Uterus (tissue), 4 donors: ENCODE data around the gene ING2. TPM values are rescaled to one million over a fixed set of nuclear protein-coding genes. Genes with fewer than 3 reads are reported as not detected.

Experiments used
- DNase-seq, 2 donors: peaks; one replicate each; pipeline ENCODE4 v3.0.0-alpha.2; 2019 to 2020
- H3K27ac ChIP-seq, 2 donors: fragments of 200-600 bp; sonication (generic); 1 replicate in 1 of 2; 2 replicates in 1 of 2; pipeline ENCODE4 v1.5.1; 2016 to 2018
- H3K27me3 ChIP-seq, 2 donors: fragments of 200-600 bp; sonication (generic); one replicate each; pipeline ENCODE4 v1.5.1; 2018 to 2019; ENCODE audit warnings: control low read depth in 1 of 2
- H3K36me3 ChIP-seq, 2 donors: fragments of 200-600 bp; sonication (generic); one replicate each; pipeline ENCODE4 v1.5.1; 2019; ENCODE audit warnings: control low read depth in 1 of 2
- H3K4me1 ChIP-seq, 2 donors: fragments of 200-600 bp; sonication (generic); one replicate each; pipeline ENCODE4 v1.5.1; 2018 to 2019; ENCODE audit warnings: control low read depth in 1 of 2
- H3K4me3 ChIP-seq, 2 donors: fragments of 200-600 bp; sonication (generic); 1 replicate in 1 of 2; 2 replicates in 1 of 2; pipeline ENCODE4 v1.5.1; 2018 to 2019; ENCODE audit warnings: mild to moderate bottlenecking in 1 of 2
- H3K9me3 ChIP-seq, 2 donors: fragments of 200-600 bp; sonication (generic); one replicate each; pipeline ENCODE4 v1.5.1; 2019; ENCODE audit warnings: control low read depth in 1 of 2
- POLR2A ChIP-seq, 2 donors: fragments of 450-650 bp; IDR thresholded peaks; one replicate each; pipeline ENCODE4 v1.6.1; 2016; ENCODE audit warnings: antibody characterized with exemption in 2 of 2, mild to moderate bottlenecking in 1 of 2, moderate library complexity in 1 of 2
- intact Hi-C: fragments of 100-400 bp; cut with DNase I; formaldehyde crosslinking; loops from one replicate; pipeline ENCODE4 v1.15.1; 2023; ENCODE audit warnings: low total_unique reads
- total RNA-seq, 4 donors: library from RNA; depleted of rRNA in 3 of 4; stranded (reverse); fragments of >200 nt in 3 of 4; gene quantifications; one replicate each; pipeline versions ENCODE4 v1.1.0 to v1.2.4, GENCODE V29; 2014 to 2023
- TF ChIP-seq, protein P1 (sequence below), 4 experiments: fragments of 200-600 bp in 2 of 4; fragments of 450-650 bp in 2 of 4; sonication (generic) in 2 of 4; IDR thresholded peaks; one replicate each; pipeline ENCODE4 v1.5.1; 2016 to 2019; ENCODE audit warnings: antibody characterized with exemption in 4 of 4, mild to moderate bottlenecking in 2 of 4, moderate library complexity in 1 of 4
- donor health status: DM: yes; HTN: yes; CAD: no.

ING2 gene
- total RNA-seq, 4 donors from 2014 or later: 3.8 to 16.1 (median 10.0) TPM

DNA sequence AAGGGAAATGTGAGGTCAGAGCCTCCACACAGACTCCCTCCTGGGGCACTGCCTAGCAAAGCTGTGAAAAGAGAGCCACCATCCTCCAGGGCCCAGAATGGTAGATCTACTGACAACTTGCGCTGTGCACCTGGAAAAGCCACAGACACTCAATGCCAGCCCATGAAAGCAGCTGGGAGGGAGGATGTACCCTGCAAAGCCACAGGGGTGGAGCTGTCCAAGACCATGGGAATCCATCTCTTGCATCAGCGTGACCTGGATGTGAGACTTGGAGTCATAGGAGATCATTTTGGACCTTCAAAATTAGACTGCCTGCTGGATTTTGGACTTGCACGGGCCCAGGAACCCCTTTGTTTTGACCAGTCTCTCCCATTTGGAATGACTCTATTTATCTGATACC, 37.6 kb upstream of the ING2 start:
- TF ChIP-seq, protein P1, sequence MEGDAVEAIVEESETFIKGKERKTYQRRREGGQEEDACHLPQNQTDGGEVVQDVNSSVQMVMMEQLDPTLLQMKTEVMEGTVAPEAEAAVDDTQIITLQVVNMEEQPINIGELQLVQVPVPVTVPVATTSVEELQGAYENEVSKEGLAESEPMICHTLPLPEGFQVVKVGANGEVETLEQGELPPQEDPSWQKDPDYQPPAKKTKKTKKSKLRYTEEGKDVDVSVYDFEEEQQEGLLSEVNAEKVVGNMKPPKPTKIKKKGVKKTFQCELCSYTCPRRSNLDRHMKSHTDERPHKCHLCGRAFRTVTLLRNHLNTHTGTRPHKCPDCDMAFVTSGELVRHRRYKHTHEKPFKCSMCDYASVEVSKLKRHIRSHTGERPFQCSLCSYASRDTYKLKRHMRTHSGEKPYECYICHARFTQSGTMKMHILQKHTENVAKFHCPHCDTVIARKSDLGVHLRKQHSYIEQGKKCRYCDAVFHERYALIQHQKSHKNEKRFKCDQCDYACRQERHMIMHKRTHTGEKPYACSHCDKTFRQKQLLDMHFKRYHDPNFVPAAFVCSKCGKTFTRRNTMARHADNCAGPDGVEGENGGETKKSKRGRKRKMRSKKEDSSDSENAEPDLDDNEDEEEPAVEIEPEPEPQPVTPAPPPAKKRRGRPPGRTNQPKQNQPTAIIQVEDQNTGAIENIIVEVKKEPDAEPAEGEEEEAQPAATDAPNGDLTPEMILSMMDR (IDR thresholded peaks at IDR 0.05): no peak
- TF ChIP-seq POLR2A (IDR thresholded peaks at IDR 0.05): no peak
- no peaks in the 10 kb centered on the region for H3K27me3 ChIP-seq
- no peaks in the 10 kb centered on the region for H3K9me3 ChIP-seq
- H3K4me3 ChIP-seq: no peak overlapping the region
- no peak overlapping the region for H3K27ac ChIP-seq
- intact Hi-C loops: no loop called here
- DNase-seq: no peak
- H3K36me3 ChIP-seq: no peaks in the 10 kb centered on the region
- no peaks in the 10 kb centered on the region for H3K4me1 ChIP-seq

GRCh38 chr4:183468210-183469095, 36.4 kb upstream of the ING2 start:
- no peak overlapping the region for H3K27ac ChIP-seq
- no peaks in the 10 kb centered on the region for H3K9me3 ChIP-seq
- TF ChIP-seq, protein P1 (IDR thresholded peaks at IDR 0.05): no peak
- no peak for TF ChIP-seq POLR2A (IDR thresholded peaks at IDR 0.05)
- no peak overlapping the region for H3K4me3 ChIP-seq
- no peaks in the 10 kb centered on the region for H3K27me3 ChIP-seq
- intact Hi-C loops: no loop called here
- no peaks in the 10 kb centered on the region for H3K4me1 ChIP-seq
- DNase-seq: no peak
- no peaks in the 10 kb centered on the region for H3K36me3 ChIP-seq

DNA sequence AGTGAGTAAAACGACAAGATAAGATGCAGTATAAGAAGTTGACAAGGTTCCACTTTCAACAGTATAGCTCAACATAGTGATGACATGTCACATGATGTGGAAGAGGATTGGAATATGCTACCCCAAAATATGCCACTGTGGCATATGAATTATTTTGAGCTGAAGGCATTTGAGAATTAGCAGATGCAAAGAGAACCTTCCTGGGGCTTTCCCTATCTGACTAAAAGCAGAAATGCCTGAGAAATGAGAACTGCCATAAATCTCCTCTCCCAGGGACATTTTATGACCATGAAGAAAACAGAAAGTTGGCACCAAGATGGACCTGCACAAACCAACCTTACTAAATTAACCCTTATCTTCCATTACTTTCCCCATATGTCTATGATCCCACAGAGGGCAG, 35.6 kb upstream of the ING2 start:
- H3K36me3 ChIP-seq: no peaks in the 10 kb centered on the region
- H3K27me3 ChIP-seq: no peaks in the 10 kb centered on the region
- intact Hi-C loops: no loop called here
- no peak overlapping the region for H3K27ac ChIP-seq
- no peak for DNase-seq
- TF ChIP-seq, protein P1 (IDR thresholded peaks at IDR 0.05): no peak
- TF ChIP-seq POLR2A (IDR thresholded peaks at IDR 0.05): no peak
- no peaks in the 10 kb centered on the region for H3K9me3 ChIP-seq
- no peak overlapping the region for H3K4me3 ChIP-seq
- no peaks in the 10 kb centered on the region for H3K4me1 ChIP-seq

DNA sequence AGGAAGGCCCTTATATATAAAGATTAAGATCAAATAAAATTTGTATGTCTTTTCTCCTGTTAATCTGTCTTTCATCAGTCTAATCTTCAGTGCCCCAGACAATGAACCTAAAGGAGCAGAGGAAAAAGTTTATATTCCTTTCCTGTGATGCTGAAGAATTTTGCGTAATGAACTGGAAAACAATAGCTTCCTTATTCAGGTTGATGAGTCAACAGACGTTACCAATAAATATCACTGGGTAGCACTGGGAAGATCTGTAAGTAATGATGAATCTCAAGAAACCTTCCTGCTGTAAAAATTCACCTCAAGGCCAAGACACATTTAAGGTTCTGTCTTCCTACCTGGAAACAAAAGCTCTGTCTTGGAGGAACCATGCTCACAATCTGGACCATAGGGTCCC, 34.9 kb upstream of the ING2 start:
- Histone ChIP-seq H3K27ac (no peak overlapping the region), H3K9me3 (no peaks in the 10 kb centered on the region), H3K27me3 (no peaks in the 10 kb centered on the region), H3K36me3 (no peaks in the 10 kb centered on the region), H3K4me3 (no peak overlapping the region), H3K4me1 (no peaks in the 10 kb centered on the region)
- no peak for TF ChIP-seq POLR2A (IDR thresholded peaks at IDR 0.05)
- TF ChIP-seq, protein P1 (IDR thresholded peaks at IDR 0.05): no peak
- intact Hi-C loops: loop anchor here (10.0 kb wide), 1 partner anchor 695 kb away; no protein-coding TSS in a partner anchor
- no peak for DNase-seq

DNA sequence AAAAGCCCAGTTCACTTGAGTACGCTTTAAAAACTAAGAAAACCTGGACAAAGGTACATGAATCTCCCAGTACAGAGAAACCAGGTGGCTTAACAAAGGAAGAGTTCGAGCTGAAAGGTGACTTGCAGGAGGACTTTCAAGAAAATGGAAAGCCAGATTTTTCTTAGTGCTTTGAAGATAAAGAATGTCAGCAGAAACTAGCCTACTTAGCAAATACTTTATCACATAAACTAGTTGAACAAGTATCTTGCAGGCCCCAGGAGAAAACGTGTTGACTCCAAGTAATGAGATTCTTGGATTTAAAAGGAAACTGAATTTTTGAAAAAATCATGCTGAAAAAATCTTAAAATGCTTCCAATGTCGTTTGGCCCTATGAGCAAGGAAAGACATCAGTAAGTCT, 34.0 kb upstream of the ING2 start:
- Histone ChIP-seq H3K9me3 (no peaks in the 10 kb centered on the region), H3K27me3 (no peaks in the 10 kb centered on the region), H3K4me1 (no peaks in the 10 kb centered on the region), H3K36me3 (no peaks in the 10 kb centered on the region), H3K27ac (no peak overlapping the region), H3K4me3 (no peak overlapping the region)
- DNase-seq: no peak
- intact Hi-C loops: loop anchor here (10.0 kb wide), 1 partner anchor 694 kb away; no protein-coding TSS in a partner anchor
- TF ChIP-seq, protein P1 (IDR thresholded peaks at IDR 0.05): no peak
- no peak for TF ChIP-seq POLR2A (IDR thresholded peaks at IDR 0.05)
